H1 (cell line): ENCODE data around the gene PPP2R2D. TPM values are rescaled to one million over a fixed set of nuclear protein-coding genes. Genes with fewer than 3 reads are reported as not detected.

Experiments used
- ASH2L ChIP-seq: fragments of 200-600, 300-600 bp; sonication (generic); IDR thresholded peaks from one replicate; pipeline ENCODE4 v1.7.1; 2017; ENCODE audit warnings: low read length
- BACH1 ChIP-seq: IDR thresholded peaks from 2 replicates; pipeline ENCODE4 v1.6.1; 2012; ENCODE audit warnings: low read length, improper control_type of control experiment
- BCL11A ChIP-seq, 2 experiments: IDR thresholded peaks; one replicate each; pipeline ENCODE4 v1.6.1; 2011; ENCODE audit warnings: low read depth in 2 of 2, low read length in 2 of 2, mild to moderate bottlenecking in 2 of 2
- EP300 ChIP-seq, 2 experiments: IDR thresholded peaks; 1 replicate in 1 of 2; 2 replicates in 1 of 2; pipeline ENCODE4 v1.6.1; 2011 to 2012; ENCODE audit warnings: low read depth in 2 of 2, low read length in 2 of 2, mild to moderate bottlenecking in 2 of 2, borderline replicate concordance in 1 of 2, inconsistent platforms in 1 of 2, moderate library complexity in 1 of 2
- KDM5A ChIP-seq: fragments of 200-600 bp; IDR thresholded peaks from 2 replicates; pipeline ENCODE4 v1.7.1; 2012; ENCODE audit warnings: mild to moderate bottlenecking, low read length, inconsistent platforms, mixed read lengths
- RXRA ChIP-seq: IDR thresholded peaks from 2 replicates; pipeline ENCODE4 v1.6.1; 2011; ENCODE audit warnings: low read depth, mild to moderate bottlenecking, low read length, moderate library complexity; ENCODE audit not compliant: insufficient read depth
- polyA plus RNA-seq, 7 experiments: library from polyadenylated mRNA; depleted of rRNA in 3 of 7; stranded (reverse) in 5 of 7; unstranded in 2 of 7; fragments of >200 nt in 5 of 7; fragments of 200-250 nt in 2 of 7; gene quantifications; 1 replicate in 5 of 7; 2 replicates in 1 of 7; 4 replicates in 1 of 7; pipeline versions ENCODE4 v1.2.1 to v1.2.3, GENCODE V29; 2011 to 2013; ENCODE audit warnings: missing spikeins in 2 of 7, mixed read lengths in 2 of 7
- total RNA-seq: library from RNA; stranded (reverse); fragmentation: NEBNext Ultra II Directional; extraction: Animal tissue kit (Norgen Biotek cat#: 25700); gene quantifications from 2 replicates; pipeline ENCODE4 v1.2.1, GENCODE V29; 2021
- TF ChIP-seq, protein P1 (sequence below): fragments of 300-600 bp; sonication (generic); IDR thresholded peaks from 2 replicates; pipeline ENCODE4 v1.7.1; 2012; ENCODE audit warnings: low read length, moderate library complexity, mild to moderate bottlenecking, inconsistent platforms; ENCODE audit not compliant: insufficient replicate concordance
- TF ChIP-seq, protein P2 (sequence below): IDR thresholded peaks from 2 replicates; pipeline ENCODE4 v1.6.1; 2012; ENCODE audit warnings: inconsistent platforms
- TF ChIP-seq, protein P3 (sequence below): IDR thresholded peaks from 2 replicates; pipeline ENCODE4 v1.6.1; 2012; ENCODE audit warnings: inconsistent platforms

PPP2R2D gene
- total and polyA plus RNA-seq, 2 of the 8 experiments (the other 6 are each of a cell fraction or from before 2014, with no cell fraction given): 25.4 to 32.8 TPM

DNA sequence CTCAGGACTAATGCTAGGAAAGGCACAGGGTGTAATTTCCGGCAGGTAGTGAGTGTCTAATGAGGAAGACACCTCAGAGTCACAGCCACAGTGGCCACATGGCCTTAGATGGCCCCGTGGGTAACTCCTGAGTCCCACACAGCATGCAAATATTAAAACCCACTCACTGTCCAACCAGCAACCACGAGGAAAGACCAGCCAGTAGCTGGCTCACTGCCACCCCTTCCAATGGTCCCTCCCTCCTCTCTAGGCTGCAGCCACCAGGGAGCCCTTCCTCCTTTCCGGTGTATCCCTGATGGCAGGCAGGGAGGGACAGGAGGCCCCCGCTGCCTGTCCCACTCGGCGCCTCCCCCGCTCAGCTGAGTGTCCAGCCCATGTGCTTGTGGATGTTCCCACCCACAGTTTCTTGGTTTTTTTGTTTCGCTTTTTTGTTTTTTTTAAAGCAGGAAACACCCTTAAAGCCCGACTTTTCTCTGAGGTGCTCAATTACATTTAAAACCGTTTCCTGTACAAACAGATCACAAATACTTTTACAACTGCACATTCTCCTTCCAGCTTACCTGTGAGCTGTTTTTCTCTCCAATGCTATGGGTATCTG lies 71.8 kb downstream of the PPP2R2D start (continued):
- TF ChIP-seq, protein P1, sequence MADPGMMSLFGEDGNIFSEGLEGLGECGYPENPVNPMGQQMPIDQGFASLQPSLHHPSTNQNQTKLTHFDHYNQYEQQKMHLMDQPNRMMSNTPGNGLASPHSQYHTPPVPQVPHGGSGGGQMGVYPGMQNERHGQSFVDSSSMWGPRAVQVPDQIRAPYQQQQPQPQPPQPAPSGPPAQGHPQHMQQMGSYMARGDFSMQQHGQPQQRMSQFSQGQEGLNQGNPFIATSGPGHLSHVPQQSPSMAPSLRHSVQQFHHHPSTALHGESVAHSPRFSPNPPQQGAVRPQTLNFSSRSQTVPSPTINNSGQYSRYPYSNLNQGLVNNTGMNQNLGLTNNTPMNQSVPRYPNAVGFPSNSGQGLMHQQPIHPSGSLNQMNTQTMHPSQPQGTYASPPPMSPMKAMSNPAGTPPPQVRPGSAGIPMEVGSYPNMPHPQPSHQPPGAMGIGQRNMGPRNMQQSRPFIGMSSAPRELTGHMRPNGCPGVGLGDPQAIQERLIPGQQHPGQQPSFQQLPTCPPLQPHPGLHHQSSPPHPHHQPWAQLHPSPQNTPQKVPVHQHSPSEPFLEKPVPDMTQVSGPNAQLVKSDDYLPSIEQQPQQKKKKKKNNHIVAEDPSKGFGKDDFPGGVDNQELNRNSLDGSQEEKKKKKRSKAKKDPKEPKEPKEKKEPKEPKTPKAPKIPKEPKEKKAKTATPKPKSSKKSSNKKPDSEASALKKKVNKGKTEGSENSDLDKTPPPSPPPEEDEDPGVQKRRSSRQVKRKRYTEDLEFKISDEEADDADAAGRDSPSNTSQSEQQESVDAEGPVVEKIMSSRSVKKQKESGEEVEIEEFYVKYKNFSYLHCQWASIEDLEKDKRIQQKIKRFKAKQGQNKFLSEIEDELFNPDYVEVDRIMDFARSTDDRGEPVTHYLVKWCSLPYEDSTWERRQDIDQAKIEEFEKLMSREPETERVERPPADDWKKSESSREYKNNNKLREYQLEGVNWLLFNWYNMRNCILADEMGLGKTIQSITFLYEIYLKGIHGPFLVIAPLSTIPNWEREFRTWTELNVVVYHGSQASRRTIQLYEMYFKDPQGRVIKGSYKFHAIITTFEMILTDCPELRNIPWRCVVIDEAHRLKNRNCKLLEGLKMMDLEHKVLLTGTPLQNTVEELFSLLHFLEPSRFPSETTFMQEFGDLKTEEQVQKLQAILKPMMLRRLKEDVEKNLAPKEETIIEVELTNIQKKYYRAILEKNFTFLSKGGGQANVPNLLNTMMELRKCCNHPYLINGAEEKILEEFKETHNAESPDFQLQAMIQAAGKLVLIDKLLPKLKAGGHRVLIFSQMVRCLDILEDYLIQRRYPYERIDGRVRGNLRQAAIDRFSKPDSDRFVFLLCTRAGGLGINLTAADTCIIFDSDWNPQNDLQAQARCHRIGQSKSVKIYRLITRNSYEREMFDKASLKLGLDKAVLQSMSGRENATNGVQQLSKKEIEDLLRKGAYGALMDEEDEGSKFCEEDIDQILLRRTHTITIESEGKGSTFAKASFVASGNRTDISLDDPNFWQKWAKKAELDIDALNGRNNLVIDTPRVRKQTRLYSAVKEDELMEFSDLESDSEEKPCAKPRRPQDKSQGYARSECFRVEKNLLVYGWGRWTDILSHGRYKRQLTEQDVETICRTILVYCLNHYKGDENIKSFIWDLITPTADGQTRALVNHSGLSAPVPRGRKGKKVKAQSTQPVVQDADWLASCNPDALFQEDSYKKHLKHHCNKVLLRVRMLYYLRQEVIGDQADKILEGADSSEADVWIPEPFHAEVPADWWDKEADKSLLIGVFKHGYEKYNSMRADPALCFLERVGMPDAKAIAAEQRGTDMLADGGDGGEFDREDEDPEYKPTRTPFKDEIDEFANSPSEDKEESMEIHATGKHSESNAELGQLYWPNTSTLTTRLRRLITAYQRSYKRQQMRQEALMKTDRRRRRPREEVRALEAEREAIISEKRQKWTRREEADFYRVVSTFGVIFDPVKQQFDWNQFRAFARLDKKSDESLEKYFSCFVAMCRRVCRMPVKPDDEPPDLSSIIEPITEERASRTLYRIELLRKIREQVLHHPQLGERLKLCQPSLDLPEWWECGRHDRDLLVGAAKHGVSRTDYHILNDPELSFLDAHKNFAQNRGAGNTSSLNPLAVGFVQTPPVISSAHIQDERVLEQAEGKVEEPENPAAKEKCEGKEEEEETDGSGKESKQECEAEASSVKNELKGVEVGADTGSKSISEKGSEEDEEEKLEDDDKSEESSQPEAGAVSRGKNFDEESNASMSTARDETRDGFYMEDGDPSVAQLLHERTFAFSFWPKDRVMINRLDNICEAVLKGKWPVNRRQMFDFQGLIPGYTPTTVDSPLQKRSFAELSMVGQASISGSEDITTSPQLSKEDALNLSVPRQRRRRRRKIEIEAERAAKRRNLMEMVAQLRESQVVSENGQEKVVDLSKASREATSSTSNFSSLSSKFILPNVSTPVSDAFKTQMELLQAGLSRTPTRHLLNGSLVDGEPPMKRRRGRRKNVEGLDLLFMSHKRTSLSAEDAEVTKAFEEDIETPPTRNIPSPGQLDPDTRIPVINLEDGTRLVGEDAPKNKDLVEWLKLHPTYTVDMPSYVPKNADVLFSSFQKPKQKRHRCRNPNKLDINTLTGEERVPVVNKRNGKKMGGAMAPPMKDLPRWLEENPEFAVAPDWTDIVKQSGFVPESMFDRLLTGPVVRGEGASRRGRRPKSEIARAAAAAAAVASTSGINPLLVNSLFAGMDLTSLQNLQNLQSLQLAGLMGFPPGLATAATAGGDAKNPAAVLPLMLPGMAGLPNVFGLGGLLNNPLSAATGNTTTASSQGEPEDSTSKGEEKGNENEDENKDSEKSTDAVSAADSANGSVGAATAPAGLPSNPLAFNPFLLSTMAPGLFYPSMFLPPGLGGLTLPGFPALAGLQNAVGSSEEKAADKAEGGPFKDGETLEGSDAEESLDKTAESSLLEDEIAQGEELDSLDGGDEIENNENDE: no peak
- TF ChIP-seq RXRA: no peak
- TF ChIP-seq BACH1: no peak
- TF ChIP-seq KDM5A: no peak
- TF ChIP-seq ASH2L: no peak
- no peak for TF ChIP-seq BCL11A (IDR thresholded peaks at IDR 0.05; ENCODE audit: low read depth in 2 of 2, low read length in 2 of 2)
- TF ChIP-seq, protein P2, sequence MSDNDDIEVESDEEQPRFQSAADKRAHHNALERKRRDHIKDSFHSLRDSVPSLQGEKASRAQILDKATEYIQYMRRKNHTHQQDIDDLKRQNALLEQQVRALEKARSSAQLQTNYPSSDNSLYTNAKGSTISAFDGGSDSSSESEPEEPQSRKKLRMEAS: no peak
- TF ChIP-seq EP300 (IDR thresholded peaks at IDR 0.05; ENCODE audit: borderline replicate concordance in 1 of 2, low read depth in 2 of 2, low read length in 2 of 2): no peak
- TF ChIP-seq, protein P3, sequence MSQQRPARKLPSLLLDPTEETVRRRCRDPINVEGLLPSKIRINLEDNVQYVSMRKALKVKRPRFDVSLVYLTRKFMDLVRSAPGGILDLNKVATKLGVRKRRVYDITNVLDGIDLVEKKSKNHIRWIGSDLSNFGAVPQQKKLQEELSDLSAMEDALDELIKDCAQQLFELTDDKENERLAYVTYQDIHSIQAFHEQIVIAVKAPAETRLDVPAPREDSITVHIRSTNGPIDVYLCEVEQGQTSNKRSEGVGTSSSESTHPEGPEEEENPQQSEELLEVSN: no peak
